Activated naive CD4-positive, alpha-beta T cell (primary cell): ENCODE measurements around the gene NTNG1.

Source experiments
- DNase-seq, 4 experiments: peaks; one replicate each; lab custom pipeline; 2025; lab: John Stamatoyannopoulos, UW

The NTNG1 gene

GRCh38 chr1:107404756-107405155, 263.9 kb downstream of the NTNG1 start:
- DNase-seq = no peak

GRCh38 chr1:107405236-107405635, 264.4 kb downstream of the NTNG1 start:
- no peak for DNase-seq

GRCh38 chr1:107407011-107407410, 266.2 kb downstream of the NTNG1 start:
- no peak for DNase-seq

- DNase-seq = no peak
These were observed 272.7 kb downstream of the NTNG1 start for GRCh38 chr1:107413546-107413945.

- no peak for DNase-seq
These were observed 273.1 kb downstream of the NTNG1 start for GRCh38 chr1:107413951-107414350.

GRCh38 chr1:107414550-107414949, 273.7 kb downstream of the NTNG1 start:
- no peak for DNase-seq

GRCh38 chr1:107415241-107415640, 274.4 kb downstream of the NTNG1 start:
- no peak for DNase-seq

- no peak for DNase-seq
These were observed 278.2 kb downstream of the NTNG1 start for GRCh38 chr1:107419003-107419402.

- DNase-seq = no peak
These were observed 282.1 kb downstream of the NTNG1 start for GRCh38 chr1:107422901-107423300.

GRCh38 chr1:107430540-107431228, 289.8 kb downstream of the NTNG1 start:
- DNase-seq = no peak

- DNase-seq = no peak
These were observed 291.3 kb downstream of the NTNG1 start for GRCh38 chr1:107432108-107432507.

GRCh38 chr1:107433068-107433467, 292.2 kb downstream of the NTNG1 start:
- DNase-seq = no peak

- no peak for DNase-seq
These were observed 293.0 kb downstream of the NTNG1 start for GRCh38 chr1:107433635-107434360.

GRCh38 chr1:107434361-107434693, 293.5 kb downstream of the NTNG1 start:
- DNase-seq = no peak

- no peak for DNase-seq
These were observed 295.9 kb downstream of the NTNG1 start for GRCh38 chr1:107436552-107437241.

GRCh38 chr1:107439567-107439966, 298.7 kb downstream of the NTNG1 start:
- no peak for DNase-seq

- no peak for DNase-seq
These were observed 301.7 kb downstream of the NTNG1 start for GRCh38 chr1:107442551-107442950.

GRCh38 chr1:107443027-107443426, 302.2 kb downstream of the NTNG1 start:
- DNase-seq = no peak

GRCh38 chr1:107443860-107444259, 303.0 kb downstream of the NTNG1 start:
- no peak for DNase-seq

GRCh38 chr1:107444302-107444701, 303.5 kb downstream of the NTNG1 start:
- DNase-seq = no peak

- no peak for DNase-seq
These were observed 308.5 kb downstream of the NTNG1 start for GRCh38 chr1:107449326-107449725.

GRCh38 chr1:107450899-107451664, 310.2 kb downstream of the NTNG1 start:
- no peak for DNase-seq
